GM06990 (cell line): Measurements from ENCODE around the gene CNST.

Experiments
- DNase-seq: peaks from one replicate; pipeline ENCODE4 v3.0.0-alpha.2; 2011; ENCODE audit not compliant: insufficient read length; ENCODE audit errors: extremely low read depth
- H3K27me3 ChIP-seq: replicated peaks from 2 replicates; pipeline ENCODE4 v1.6.0; 2011; ENCODE audit warnings: low read length; ENCODE audit not compliant: control insufficient read depth, insufficient read depth
- H3K36me3 ChIP-seq: 2 replicates; pipeline ENCODE4 v1.5.1; 2011; ENCODE audit warnings: low read length; ENCODE audit not compliant: control insufficient read depth, insufficient read depth
- H3K4me3 ChIP-seq: replicated peaks from 2 replicates; pipeline ENCODE4 v1.5.1; 2011; ENCODE audit warnings: low read depth, mild to moderate bottlenecking, control low read depth, low read length
- TF ChIP-seq, protein P1 (sequence below): IDR thresholded peaks from 2 replicates; pipeline ENCODE4 v1.5.1; 2011; ENCODE audit warnings: low read length, control low read depth, mild to moderate bottlenecking, inconsistent platforms; ENCODE audit not compliant: insufficient read depth, poor library complexity, severe bottlenecking

Gene CNST

GRCh38 chr1:246533371-246533905, 32.8 kb upstream of the CNST start:
- H3K36me3 ChIP-seq = no peaks in the 10 kb centered on the region
- TF ChIP-seq, protein P1, sequence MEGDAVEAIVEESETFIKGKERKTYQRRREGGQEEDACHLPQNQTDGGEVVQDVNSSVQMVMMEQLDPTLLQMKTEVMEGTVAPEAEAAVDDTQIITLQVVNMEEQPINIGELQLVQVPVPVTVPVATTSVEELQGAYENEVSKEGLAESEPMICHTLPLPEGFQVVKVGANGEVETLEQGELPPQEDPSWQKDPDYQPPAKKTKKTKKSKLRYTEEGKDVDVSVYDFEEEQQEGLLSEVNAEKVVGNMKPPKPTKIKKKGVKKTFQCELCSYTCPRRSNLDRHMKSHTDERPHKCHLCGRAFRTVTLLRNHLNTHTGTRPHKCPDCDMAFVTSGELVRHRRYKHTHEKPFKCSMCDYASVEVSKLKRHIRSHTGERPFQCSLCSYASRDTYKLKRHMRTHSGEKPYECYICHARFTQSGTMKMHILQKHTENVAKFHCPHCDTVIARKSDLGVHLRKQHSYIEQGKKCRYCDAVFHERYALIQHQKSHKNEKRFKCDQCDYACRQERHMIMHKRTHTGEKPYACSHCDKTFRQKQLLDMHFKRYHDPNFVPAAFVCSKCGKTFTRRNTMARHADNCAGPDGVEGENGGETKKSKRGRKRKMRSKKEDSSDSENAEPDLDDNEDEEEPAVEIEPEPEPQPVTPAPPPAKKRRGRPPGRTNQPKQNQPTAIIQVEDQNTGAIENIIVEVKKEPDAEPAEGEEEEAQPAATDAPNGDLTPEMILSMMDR = no peak
- DNase-seq = no peak
- no peak overlapping the region for H3K4me3 ChIP-seq
- H3K27me3 ChIP-seq = no peaks in the 10 kb centered on the region

DNA sequence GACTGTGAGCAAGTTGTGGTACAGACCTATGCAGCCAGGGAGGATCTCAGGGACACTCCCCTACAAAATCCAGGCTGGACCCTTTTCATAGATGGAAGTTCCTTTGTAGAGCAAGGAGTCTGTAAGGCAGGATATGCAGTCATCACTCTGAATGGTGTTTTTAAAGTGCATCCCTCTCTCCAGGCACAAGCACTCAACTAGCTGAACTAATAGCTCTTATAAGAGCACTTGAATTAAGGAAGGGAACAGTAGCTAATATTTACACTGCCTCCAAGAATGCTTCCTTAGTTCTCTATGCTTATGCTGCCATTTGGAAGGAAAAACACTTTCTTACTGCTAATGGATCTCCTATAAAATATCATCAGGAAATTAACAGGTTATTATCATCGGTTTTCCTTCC, 32.1 kb upstream of the CNST start:
- no peak overlapping the region for H3K4me3 ChIP-seq
- DNase-seq = no peak
- no peaks in the 10 kb centered on the region for H3K36me3 ChIP-seq
- TF ChIP-seq, protein P1 = no peak
- no peaks in the 10 kb centered on the region for H3K27me3 ChIP-seq

DNA sequence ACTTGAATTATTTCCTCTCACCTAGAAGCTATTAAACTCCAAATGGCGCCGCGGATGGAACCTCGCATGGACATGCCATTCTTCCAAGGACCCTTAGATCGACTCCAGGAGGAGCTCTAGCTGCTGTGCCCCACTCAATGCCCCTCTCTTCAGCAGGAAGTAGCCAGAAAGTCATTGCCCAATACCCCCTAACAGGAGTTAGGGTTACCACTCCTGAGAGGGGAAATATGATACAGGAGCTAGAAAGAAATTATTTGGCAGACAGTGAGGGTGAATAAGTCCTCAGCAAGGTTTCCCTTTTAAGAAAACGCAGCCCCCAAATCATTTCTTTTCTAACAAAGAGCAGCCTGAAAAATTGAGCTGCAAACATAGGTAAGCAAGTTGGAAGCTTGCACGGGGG, 28.8 kb upstream of the CNST start:
- Histone ChIP-seq H3K4me3 (no peak overlapping the region), H3K36me3 (peaks cover 3% of the 10 kb centered on the region; the same call in 1 of the 2 replicates), H3K27me3 (no peaks in the 10 kb centered on the region)
- TF ChIP-seq, protein P1 = no peak
- no peak for DNase-seq

DNA sequence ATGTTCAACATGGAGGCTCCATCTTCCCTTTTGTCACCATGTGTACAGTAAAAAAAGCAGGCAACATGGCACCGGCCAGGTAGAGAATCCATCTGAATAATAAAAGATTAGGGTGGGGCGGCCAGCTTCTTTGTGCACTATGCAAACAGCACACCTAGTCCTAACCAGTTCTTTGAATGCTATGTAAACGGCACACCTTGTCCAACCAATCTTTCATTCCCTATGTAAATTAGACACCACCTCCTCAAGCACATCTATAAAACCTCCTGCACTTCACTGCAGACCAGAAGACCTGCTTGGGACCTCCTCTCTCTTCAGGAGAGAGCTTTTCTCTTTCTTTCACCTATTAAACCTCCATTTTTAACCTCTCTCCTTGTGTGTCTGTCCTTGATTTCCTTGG, 28.4 kb upstream of the CNST start:
- H3K4me3 ChIP-seq = no peak overlapping the region
- H3K27me3 ChIP-seq = no peaks in the 10 kb centered on the region
- H3K36me3 ChIP-seq = peaks cover 3% of the 10 kb centered on the region; the same call in 1 of the 2 replicates
- DNase-seq = no peak
- TF ChIP-seq, protein P1 = no peak

- Histone ChIP-seq H3K36me3 (peaks cover 5% of the 10 kb centered on the region), H3K4me3 (no peak overlapping the region), H3K27me3 (no peaks in the 10 kb centered on the region)
- no peak for DNase-seq
- TF ChIP-seq, protein P1 = no peak
These were observed 25.3 kb upstream of the CNST start for GRCh38 chr1:246540738-246541491.
